Muscle layer of duodenum (tissue), 2 donors: ENCODE measurements around the gene CHCHD5.

ENCODE experiments used
- H3K27ac ChIP-seq: one replicate; pipeline ENCODE4 v1.7.0; 2013; ENCODE audit warnings: mild to moderate bottlenecking, low read length
- H3K27me3 ChIP-seq: one replicate; pipeline ENCODE4 v1.7.0; 2013; ENCODE audit warnings: low read depth, mild to moderate bottlenecking, control low read depth, low read length
- H3K36me3 ChIP-seq, 2 donors: one replicate each; pipeline ENCODE4 v1.7.0; 2013; ENCODE audit warnings: low read length in 2 of 2, control low read depth in 1 of 2, mild to moderate bottlenecking in 1 of 2; ENCODE audit not compliant: insufficient read depth in 2 of 2, control insufficient read depth in 1 of 2
- H3K4me1 ChIP-seq, 2 donors: one replicate each; pipeline ENCODE4 v1.7.0; 2013; ENCODE audit warnings: low read length in 2 of 2, mild to moderate bottlenecking in 2 of 2, control low read depth in 1 of 2, moderate library complexity in 1 of 2; ENCODE audit not compliant: insufficient read depth in 2 of 2, control insufficient read depth in 1 of 2
- H3K4me3 ChIP-seq, 2 donors: one replicate each; pipeline ENCODE4 v1.7.0; 2013; ENCODE audit warnings: low read length in 2 of 2, low read depth in 1 of 2, mild to moderate bottlenecking in 1 of 2
- H3K9me3 ChIP-seq, 2 donors: one replicate each; pipeline ENCODE4 v1.7.0; 2013; ENCODE audit warnings: low read length in 2 of 2, control low read depth in 1 of 2, mild to moderate bottlenecking in 1 of 2; ENCODE audit not compliant: control insufficient read depth in 1 of 2
- donor health status: healthy.

Gene CHCHD5

DNA sequence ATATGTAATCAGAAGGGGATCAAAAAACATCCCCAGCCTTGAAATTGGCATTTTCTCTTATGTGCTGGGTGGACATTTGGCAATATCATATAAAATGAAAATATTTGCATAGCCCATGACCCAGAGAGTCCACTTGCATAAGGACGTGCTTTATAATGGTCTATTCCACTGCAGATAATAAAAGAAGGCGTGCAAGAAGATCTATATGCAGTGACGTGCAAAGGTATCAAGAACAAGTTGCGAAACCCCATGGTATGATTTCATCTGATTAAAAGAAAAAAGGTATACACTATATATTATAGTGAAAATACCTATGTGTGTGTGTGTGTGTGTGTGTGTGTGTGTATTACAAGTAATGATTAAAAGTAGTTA, 52.9 kb downstream of the CHCHD5 start:
- H3K4me1 ChIP-seq = peaks cover 0 to 5% of the 10 kb centered on the region in 2 donors
- H3K27me3 ChIP-seq = no peaks in the 10 kb centered on the region
- no peak overlapping the region for H3K4me3 ChIP-seq
- no peak overlapping the region for H3K27ac ChIP-seq
- H3K9me3 ChIP-seq = no peaks in the 10 kb centered on the region
- H3K36me3 ChIP-seq = peaks cover 0 to 5% of the 10 kb centered on the region in 2 donors
